Measurements from ENCODE around the gene PPP2R5B.
"Not testable (repeated sequence)": the region's sequence is repeated elsewhere in the genome, so short reads cannot be mapped to it uniquely, and the experiment has no call there.

The PPP2R5B gene

DNA sequence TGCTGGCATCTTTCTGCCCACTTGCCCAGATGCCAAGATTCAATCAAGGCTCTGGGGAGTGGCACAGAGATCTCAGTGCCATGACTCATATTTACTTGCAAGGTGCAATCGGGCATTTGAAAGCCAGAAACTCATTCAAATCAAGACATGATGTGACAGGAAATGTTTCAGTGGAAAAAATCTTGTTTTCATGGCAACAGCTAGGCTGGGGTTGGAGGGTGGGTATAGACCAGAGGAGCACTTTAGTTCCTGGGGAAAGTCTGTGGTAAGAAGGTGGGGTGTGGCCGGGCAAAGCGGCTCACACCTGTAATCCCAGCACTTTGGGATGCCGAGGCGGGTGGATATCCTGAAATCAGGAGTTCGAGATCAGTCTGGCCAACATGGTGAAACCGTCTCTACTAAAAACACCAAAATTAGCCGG lies 46.3 kb downstream of the PPP2R5B start:
- H3K27me3 ChIP-seq (ENCODE audit: insufficient read depth, low read depth, severe bottlenecking) = no peaks in the 10 kb centered on the region
- TF ChIP-seq, protein P1, sequence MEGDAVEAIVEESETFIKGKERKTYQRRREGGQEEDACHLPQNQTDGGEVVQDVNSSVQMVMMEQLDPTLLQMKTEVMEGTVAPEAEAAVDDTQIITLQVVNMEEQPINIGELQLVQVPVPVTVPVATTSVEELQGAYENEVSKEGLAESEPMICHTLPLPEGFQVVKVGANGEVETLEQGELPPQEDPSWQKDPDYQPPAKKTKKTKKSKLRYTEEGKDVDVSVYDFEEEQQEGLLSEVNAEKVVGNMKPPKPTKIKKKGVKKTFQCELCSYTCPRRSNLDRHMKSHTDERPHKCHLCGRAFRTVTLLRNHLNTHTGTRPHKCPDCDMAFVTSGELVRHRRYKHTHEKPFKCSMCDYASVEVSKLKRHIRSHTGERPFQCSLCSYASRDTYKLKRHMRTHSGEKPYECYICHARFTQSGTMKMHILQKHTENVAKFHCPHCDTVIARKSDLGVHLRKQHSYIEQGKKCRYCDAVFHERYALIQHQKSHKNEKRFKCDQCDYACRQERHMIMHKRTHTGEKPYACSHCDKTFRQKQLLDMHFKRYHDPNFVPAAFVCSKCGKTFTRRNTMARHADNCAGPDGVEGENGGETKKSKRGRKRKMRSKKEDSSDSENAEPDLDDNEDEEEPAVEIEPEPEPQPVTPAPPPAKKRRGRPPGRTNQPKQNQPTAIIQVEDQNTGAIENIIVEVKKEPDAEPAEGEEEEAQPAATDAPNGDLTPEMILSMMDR (IDR thresholded peaks at IDR 0.05; ENCODE audit: low read depth, low read length) = no peak
- no peak for DNase-seq
- peaks cover 3% of the 10 kb centered on the region for H3K9me3 ChIP-seq (ENCODE audit: severe bottlenecking)
- no peak overlapping the region for H3K27ac ChIP-seq
- H3K4me3 ChIP-seq (ENCODE audit: low read depth, low read length) = no peak overlapping the region
- H3K36me3 ChIP-seq = no peaks in the 10 kb centered on the region

DNA sequence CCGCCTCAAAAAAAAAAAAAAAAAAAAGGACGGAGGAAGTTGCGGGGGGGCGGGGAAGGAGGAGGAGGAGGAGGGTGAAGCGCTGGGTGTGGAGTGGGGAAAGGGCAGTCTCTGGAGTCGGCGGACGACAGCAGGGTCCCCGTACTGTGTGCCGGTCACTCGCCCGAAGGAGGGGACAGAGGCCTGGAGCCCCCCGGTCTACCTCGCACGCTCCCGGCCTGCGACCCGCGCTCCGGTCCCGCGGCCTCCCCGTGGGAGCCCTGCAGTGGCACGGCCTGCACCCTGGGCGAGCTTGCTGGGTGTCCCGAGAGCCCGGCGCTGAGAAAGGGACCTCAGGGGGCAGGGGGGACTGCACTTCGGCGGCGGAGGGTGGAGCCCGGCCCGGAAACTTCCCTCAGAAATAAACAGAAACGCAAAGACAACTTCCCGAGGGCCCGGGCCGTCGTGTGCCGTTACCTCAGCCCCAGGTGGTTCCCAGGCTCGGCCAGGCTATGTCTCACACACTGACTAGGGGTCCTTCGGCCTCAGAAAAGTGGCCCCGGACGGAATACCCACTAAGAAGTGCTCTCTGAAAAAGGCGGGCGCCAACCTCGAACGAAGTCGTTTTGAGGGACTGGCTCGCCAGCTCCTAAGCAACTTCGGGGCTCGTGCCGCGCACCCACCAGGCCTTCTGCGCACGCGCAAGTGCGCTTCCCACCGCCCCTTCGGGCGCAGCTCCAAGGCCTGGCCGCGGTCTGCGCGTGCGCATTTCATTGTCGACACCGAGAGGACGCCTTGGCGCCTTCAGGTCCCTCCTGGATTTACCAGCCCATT lies 47.1 kb downstream of the PPP2R5B start, which contains the start of gene MAJIN:
Gene MAJIN, minus strand, starts transcription at position 688 of the 813 bp plus-strand sequence. CDS start 12,703 bp downstream, outside the sequence.
- no peak for DNase-seq
- Histone ChIP-seq H3K27me3 (ENCODE audit: insufficient read depth, low read depth, severe bottlenecking) (no peaks in the 10 kb centered on the region), H3K4me3 (ENCODE audit: low read depth, low read length) (no peak within 1 kb of the TSS), H3K36me3 (no peaks in the 10 kb centered on the region), H3K27ac (no peak within 1 kb of the TSS), H3K9me3 (ENCODE audit: severe bottlenecking) (peaks cover 3% of the 10 kb centered on the region)
- TF ChIP-seq, protein P1 (IDR thresholded peaks at IDR 0.05; ENCODE audit: low read depth, low read length) = no peak

DNA sequence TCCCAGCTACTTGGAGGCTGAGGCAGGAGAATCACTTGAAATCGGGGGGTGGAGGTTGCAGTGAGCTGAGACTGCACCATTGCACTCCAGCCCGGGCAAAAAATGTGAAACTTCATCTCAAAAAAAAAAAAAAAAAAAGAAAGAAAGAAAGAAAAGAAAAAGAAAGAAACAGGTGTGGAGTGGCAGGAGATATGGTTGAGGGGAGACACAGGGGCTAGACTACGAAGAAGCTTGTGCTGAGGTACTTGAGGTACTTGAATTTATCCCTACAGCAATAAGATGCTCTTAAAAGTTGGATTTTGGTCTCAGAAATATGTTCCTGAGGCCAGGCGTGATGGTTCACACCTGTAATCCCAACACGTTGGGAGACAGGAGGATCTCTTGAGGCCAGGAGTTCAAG lies 49.6 kb downstream of the PPP2R5B start:
- TF ChIP-seq, protein P1 (IDR thresholded peaks at IDR 0.05; ENCODE audit: low read depth, low read length) = no peak
- no peak overlapping the region for H3K27ac ChIP-seq

DNA sequence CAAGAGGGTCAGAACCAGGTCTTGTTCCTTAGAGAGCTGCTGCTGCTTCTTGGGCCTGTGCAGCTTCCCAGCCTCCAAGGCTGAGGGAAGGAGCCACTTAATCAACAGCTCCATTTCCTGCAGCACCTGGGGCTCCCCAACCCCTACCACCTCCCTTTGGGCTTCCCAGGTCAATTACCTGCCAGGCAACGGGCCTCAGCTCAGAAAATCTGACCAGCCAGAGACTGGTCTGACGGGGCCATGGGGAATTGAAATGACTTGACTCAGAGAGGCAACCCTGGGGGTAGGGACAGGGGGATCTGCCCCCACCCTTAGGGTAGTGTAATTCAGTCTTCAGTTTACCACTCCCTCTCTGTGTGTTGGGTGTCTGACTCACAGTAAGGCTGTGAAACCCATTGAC lies 52.2 kb downstream of the PPP2R5B start:
- TF ChIP-seq, protein P1 (IDR thresholded peaks at IDR 0.05; ENCODE audit: low read depth, low read length) = no peak
- Histone ChIP-seq H3K27ac (no peak overlapping the region), H3K27me3 (ENCODE audit: insufficient read depth, low read depth, severe bottlenecking) (no peaks in the 10 kb centered on the region), H3K9me3 (ENCODE audit: severe bottlenecking) (peaks cover 3% of the 10 kb centered on the region), H3K4me3 (ENCODE audit: low read depth, low read length) (no peak overlapping the region), H3K36me3 (no peaks in the 10 kb centered on the region)
- DNase-seq = no peak

More for the DNA sequence above, 49.6 kb downstream of the PPP2R5B start:
- Histone ChIP-seq H3K4me3 (ENCODE audit: low read depth, low read length) (no peak overlapping the region), H3K9me3 (ENCODE audit: severe bottlenecking) (peaks cover 3% of the 10 kb centered on the region), H3K36me3 (no peaks in the 10 kb centered on the region), H3K27me3 (ENCODE audit: insufficient read depth, low read depth, severe bottlenecking) (no peaks in the 10 kb centered on the region)
- no peak for DNase-seq

DNA sequence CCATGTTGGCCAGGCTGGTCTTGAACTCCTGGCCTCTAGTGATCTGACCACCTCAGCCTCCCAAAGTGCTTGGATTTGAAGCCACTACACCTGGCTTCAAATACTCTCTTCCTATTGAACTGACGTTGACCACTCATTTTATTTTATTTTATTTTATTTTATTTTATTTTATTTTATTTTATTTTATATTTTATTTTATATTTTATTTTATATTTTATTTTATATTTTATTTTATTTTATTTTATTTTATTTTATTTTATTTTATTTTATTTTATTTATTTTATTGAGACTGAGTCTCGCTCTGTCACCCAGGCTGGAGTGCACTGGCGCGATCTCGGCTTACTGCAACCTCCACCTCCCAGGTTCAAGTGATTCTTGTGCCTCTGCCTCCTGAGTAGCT lies 58.9 kb downstream of the PPP2R5B start:
- H3K9me3 ChIP-seq (ENCODE audit: severe bottlenecking); H3K27ac ChIP-seq; DNase-seq; H3K36me3 ChIP-seq; H3K4me3 ChIP-seq (ENCODE audit: low read depth, low read length); H3K27me3 ChIP-seq (ENCODE audit: insufficient read depth, low read depth, severe bottlenecking): not testable (repeated sequence)

Measured in WERI-Rb-1 (cell line).